Kidney epithelial cell (primary cell): ENCODE results near the gene SPNS3. TPM values are rescaled to one million over a fixed set of nuclear protein-coding genes. Genes with fewer than 3 reads are reported as not detected.

Source experiments
- DNase-seq: peaks from one replicate; pipeline ENCODE4 v3.0.0-alpha.2; 2010; ENCODE audit warnings: low read depth
- H3K27me3 ChIP-seq: 2 replicates; pipeline ENCODE4 v1.6.0; 2011; ENCODE audit warnings: low read length; ENCODE audit not compliant: control insufficient read depth, insufficient read depth
- H3K36me3 ChIP-seq: 2 replicates; pipeline ENCODE4 v1.5.1; 2011; ENCODE audit warnings: low read length; ENCODE audit not compliant: control insufficient read depth, insufficient read depth
- H3K4me3 ChIP-seq: 2 replicates; pipeline ENCODE4 v1.5.1; 2011; ENCODE audit warnings: low read depth, mild to moderate bottlenecking, control low read depth, low read length
- CTCF ChIP-seq: IDR thresholded peaks from 2 replicates; pipeline ENCODE4 v1.5.1; 2011; ENCODE audit warnings: mild to moderate bottlenecking, moderate library complexity, low read length, control low read depth, inconsistent platforms; ENCODE audit not compliant: insufficient read depth, poor library complexity, severe bottlenecking
- total RNA-seq: library from RNA; depleted of rRNA; stranded (reverse); fragments of >200 nt; gene quantifications from 2 replicates; pipeline ENCODE4 v1.2.3, GENCODE V29; 2015

The SPNS3 gene
- total RNA-seq, 1 donor from 2014 or later, result 0.58 TPM

GRCh38 chr17:4436381-4436780 lies 2.6 kb downstream of the SPNS3 start:
- no peak for DNase-seq
- Histone ChIP-seq H3K36me3 (no peaks in the 10 kb centered on the region), H3K27me3 (no peaks in the 10 kb centered on the region), H3K4me3 (no peak overlapping the region)
- no peak for TF ChIP-seq CTCF

- no peak for TF ChIP-seq CTCF
- Histone ChIP-seq H3K36me3 (no peaks in the 10 kb centered on the region), H3K27me3 (no peaks in the 10 kb centered on the region), H3K4me3 (no peak overlapping the region)
- DNase-seq, result no peak
Observed at GRCh38 chr17:4436846-4437245, 3.1 kb downstream of the SPNS3 start.

- Histone ChIP-seq H3K27me3 (no peaks in the 10 kb centered on the region), H3K36me3 (no peaks in the 10 kb centered on the region), H3K4me3 (no peak overlapping the region)
- DNase-seq, result no peak
- no peak for TF ChIP-seq CTCF
Observed at GRCh38 chr17:4438162-4438944, 4.6 kb downstream of the SPNS3 start.

GRCh38 chr17:4440021-4440420 lies 6.3 kb downstream of the SPNS3 start:
- H3K27me3 ChIP-seq, result no peaks in the 10 kb centered on the region
- TF ChIP-seq CTCF, result no peak
- no peaks in the 10 kb centered on the region for H3K36me3 ChIP-seq
- H3K4me3 ChIP-seq, result no peak overlapping the region
- DNase-seq, result no peak

GRCh38 chr17:4440690-4441686 lies 7.2 kb downstream of the SPNS3 start:
- no peak for DNase-seq

More at GRCh38 chr17:4440690-4441686, 7.2 kb downstream of the SPNS3 start:
- no peak overlapping the region for H3K4me3 ChIP-seq
- no peaks in the 10 kb centered on the region for H3K36me3 ChIP-seq
- no peaks in the 10 kb centered on the region for H3K27me3 ChIP-seq
- TF ChIP-seq CTCF, result no peak
